NCI-H2227 (cell line): ENCODE measurements around the gene ZNF668.
A peak's percentile ranks its signal among the peaks of the same experiment; 100 is the strongest.
"Not testable (repeated sequence)": the region's sequence is repeated elsewhere in the genome, so short reads cannot be mapped to it uniquely, and the experiment has no call there.

ENCODE experiments used
- DNase-seq: peaks from one replicate; lab custom pipeline; 2025; ENCODE audit not compliant: unreplicated experiment; lab: John Stamatoyannopoulos, UW

ZNF668 gene

DNA sequence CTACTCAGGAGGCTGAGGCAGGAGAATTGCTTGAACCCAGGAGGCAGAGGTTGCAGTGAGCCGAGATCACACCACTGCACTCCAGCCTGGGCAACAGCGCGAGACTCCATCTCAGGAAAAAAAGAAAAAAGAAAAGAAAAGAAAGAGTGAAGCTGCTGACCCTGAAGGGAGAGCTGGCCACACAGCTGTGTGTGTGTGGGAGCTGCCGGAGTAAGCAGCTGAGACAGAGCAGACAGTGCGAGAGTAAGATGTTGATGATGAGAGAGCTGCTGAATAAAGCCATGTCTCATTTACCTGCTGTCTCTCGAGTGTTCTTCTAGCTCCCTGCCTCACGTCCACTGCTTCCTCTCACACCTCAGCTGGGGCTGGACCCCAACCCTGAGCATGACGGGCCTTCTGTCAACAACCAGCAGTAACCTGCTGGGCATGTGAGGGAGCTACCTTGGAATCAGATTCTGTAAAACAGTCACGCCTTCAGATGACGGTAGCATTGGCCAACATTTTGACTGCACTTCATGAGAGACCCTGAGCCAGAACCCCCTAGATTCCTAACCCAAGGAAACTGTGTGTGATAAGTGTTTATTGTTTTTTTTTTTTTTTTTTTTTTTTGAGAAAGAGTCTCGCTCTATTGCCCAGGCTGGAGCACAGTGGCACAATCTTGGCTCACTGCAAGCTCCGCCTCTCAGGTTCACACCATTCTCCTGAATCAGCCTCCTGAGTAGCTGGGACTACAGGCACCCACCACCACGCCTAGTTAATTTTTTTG is 27.0 kb upstream of the ZNF668 start:
- not testable (repeated sequence) for DNase-seq

GRCh38 chr16:31099860-31100638 is 26.0 kb upstream of the ZNF668 start:
- no peak for DNase-seq

DNA sequence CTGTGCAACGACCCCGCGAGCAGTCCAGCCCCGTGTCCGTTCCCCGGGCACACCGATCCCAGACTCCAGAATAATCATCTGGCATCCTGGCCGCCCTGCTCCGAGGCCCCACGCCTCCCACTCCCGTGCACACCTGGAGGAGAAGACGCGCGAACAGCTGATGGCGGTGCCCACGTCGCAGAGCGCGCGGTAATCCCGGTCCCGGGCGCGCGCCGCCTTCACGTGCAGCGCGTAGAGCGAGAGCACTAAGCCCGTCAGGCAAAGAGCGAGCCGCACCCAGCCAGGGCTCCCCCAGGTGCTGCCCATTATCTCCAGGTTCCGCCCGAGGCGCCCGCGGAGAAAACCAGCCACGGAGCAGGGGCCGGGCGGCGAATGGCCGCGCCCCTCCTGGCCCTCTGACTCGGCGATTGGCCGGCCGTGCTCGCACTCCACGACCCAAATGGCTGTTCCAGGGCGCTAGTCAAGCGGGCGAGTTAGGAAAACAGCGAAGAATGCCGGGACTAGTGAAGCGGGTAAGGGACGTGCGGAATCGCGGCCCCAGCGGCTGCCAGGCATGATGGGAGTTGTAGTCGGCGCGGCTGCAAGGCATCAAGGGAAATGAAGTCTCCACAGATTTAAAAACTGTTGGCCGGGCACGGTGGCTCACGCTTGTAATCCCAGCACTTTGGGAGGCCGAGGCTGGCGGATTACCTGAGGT is 20.5 kb upstream of the ZNF668 start, which contains the start of gene VKORC1:
TSS of gene VKORC1 (minus strand) at position 374 of the 697 bp plus-strand sequence. CDS start at position 306, 68 bp downstream.
- DNase-seq = peak; percentile 97

DNA sequence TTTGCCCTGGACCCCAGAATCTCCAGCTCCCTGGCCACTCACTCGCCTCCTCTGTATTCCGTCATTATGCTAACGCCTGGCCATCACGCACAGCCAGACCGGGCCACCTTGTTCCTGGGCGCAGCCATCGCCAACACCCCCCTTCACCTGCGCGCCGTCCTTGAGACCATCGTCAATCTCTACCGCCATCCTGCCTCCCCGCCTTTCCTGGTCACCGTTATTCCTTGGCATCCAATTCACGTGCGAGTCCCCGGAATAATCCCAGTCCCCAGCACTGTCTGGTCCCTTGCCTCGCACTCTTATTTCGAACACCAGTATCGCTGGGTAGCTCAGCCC is 20.0 kb upstream of the ZNF668 start:
- DNase-seq = peak; percentile 46

GRCh38 chr16:31093132-31093703 is 19.2 kb upstream of the ZNF668 start:
- DNase-seq = peak; percentile 71

DNA sequence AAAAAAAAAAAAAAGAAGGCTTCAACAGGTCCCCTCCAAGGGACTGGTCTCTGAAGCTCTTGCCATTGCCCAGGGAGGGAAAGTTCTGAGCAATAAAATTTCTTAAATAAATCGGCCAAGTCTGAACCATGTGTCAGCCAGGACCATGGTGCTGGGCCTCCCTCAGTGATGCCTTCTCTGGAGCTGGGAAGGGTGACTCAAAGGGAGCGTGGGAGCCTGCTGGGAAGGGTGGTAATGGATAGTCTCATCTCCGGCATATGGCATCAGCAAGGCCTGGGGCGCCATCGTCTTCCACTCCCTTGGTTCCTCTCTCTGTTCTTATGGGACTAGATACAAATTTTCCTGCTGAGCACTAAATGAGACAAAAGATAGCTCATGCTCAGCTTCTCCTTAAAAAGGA is 18.3 kb upstream of the ZNF668 start:
- DNase-seq = no peak

- DNase-seq = no peak
These were observed 16.5 kb upstream of the ZNF668 start for GRCh38 chr16:31090540-31090939.

GRCh38 chr16:31089199-31089598 is 15.2 kb upstream of the ZNF668 start:
- DNase-seq = no peak

- no peak for DNase-seq
These were observed 14.6 kb upstream of the ZNF668 start, which contains the start of gene PRSS53 for GRCh38 chr16:31088459-31089183. Gene PRSS53 (minus strand): TSS chr16:31088943. CDS start chr16:31088809, 134 bp downstream.

DNA sequence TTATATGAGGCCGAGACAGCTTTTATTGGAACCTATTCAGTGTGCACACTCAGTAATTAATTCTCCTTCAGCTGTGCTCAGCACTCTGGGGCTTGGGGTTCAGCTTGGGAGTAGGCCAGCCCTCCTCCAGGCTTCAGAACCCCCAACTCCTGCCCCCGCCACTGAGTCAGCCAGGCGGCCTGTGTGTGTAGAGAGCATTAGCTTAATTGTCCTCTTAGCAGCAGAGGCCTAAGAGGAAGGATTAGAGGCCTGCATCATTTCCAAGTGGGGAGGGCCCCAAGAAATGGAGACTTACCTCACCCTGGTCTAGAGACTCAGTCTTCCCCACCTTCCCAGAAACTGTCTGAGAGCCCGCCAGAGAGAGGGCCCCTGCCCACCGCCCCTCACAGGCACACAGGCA is 13.9 kb upstream of the ZNF668 start:
- no peak for DNase-seq

GRCh38 chr16:31087481-31087880 is 13.4 kb upstream of the ZNF668 start:
- DNase-seq = no peak

DNA sequence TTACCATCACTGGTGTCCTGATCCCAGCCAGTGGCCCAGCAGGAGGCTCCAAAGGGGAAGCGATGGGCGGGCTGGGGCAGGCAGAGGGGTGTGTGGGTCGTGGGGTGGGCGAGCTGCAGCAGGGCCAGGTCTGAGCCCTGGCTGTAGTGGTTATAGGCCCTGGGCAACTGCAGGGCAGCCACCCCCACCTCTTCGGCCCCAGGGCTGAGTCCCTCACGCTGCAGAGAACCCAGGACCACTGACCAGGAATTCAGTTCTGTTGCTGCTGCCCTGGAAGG is 12.5 kb upstream of the ZNF668 start:
- no peak for DNase-seq

DNA sequence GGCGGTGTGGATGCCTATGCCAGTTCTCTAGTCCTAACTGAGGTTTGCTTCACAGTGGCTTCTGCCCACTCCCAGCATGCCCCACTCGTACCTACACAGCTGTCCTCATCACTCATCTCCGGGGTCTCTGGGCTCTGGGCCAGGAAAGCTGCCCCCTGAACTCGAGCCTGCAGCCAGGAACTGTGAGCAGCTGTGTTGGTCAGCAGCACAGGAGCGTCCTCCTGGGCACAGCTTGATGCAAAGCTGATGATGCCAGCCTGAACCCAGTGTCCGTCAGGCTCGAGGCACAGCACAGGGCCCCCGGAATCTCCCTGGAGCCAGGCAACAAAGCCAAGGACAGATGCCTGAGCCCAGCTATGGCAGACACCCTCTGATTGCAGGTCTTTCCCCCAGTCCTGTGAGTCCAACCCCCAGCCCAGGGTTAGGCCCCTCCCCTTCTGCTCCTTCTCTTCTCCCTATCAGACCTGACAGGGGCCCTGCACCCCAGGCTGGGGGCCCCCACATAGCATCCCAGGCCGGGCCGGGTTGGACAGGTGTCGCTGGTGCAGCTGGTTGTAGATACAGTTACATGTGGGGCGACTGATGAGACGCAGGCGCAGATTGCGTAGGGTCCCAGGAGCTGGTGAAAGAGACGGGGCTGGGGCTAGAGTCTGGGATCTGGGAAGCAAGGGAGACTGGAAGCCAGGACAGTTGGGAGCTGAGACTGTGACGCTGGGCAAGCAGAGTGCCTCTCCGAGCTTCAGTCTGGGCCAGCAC is 12.0 kb upstream of the ZNF668 start:
- DNase-seq = no peak

GRCh38 chr16:31085411-31085810 is 11.4 kb upstream of the ZNF668 start:
- no peak for DNase-seq

DNA sequence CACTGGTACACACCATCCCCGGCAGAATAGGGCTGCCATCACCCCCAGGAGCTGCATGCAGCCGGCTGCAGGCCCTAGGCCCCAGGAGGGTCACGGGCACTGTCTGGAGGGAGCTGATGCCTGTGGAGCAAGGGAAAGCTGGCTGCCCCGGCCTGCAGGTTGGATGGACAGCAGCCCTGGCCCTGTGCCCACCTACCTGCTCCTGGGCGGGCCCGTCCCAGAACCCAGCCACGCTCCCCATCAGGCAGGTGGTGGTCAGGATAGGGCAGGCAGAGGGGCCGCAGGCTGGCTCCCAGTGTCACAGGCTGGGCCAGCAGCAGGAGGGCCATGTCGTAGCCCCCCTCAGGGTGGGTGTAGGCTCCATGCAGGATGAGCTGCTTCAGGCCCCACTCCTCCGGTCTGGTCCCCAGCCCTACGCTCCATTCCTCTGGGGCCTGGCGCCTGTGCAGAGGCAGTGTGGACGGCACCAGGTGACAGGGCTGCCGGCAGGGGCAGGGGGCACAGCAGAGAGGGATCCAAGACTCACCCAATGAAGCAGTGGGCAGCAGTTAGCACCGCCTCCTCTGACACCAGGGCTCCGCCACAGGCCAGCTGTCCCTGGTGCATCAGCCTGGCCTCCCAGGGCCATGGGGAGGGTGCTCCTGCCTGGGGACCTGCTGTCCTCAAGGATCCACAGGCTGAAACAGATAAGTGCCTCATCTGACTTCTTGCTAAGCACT is 10.7 kb upstream of the ZNF668 start:
- DNase-seq = no peak

GRCh38 chr16:31083981-31084380 is 9.9 kb upstream of the ZNF668 start:
- DNase-seq = no peak

DNA sequence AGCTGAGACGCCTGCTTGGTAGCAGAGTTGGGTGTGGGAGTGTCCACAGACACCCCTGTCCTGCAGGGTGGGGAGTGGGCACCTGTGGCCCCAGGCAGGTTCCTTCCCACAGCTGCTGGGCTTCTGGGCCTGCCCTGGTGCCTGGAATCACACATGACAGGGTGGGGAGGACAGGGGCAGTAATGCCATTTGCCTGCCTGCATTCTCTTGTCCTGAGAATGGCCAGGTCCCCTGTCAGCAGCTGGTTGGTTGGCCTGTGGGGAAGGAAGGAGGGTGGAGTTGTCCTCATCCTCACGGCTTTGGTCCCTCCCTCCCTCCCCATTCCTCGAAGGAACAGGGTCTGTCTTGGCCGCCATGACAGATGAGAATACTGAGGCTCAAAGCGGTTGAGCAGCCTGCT is 9.5 kb upstream of the ZNF668 start:
- DNase-seq = no peak

- DNase-seq = peak; percentile 45
These were observed 9.0 kb upstream of the ZNF668 start for GRCh38 chr16:31083081-31083480.

DNA sequence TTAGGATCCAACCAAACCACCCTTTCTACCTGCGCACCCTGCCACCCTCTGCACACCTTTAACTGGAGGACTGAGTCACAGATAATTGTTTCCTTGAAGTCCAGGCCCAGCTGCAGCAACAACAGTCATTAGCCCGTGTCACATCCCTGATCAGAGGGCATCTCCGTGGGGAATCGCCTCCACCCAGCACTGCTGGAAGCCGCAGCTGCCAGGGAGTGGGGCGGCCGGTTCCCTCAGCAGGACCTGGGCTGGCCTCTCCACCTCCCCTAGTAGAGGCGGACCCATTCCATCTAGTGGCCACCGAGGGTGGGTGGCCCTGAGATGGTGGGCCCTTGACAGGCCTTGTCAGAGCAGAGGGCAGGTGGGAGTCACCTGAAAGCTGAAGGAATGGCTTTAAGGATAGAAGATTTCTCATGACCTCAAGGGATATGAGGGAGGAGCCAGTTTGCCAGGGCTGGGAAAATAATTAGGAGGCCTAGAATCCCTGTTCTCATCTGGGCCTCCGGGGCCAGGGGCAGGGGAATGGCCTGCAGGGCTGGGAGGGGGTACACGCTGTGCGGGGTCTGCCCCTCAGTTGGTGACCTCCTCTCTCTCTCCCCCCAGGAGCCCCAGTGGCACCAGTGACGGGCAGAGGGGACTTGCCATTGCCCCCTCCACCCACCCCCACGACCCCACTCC is 8.5 kb upstream of the ZNF668 start:
- peak; percentile 22 for DNase-seq
